ENCODE measurements around the gene TMA16.

DNA sequence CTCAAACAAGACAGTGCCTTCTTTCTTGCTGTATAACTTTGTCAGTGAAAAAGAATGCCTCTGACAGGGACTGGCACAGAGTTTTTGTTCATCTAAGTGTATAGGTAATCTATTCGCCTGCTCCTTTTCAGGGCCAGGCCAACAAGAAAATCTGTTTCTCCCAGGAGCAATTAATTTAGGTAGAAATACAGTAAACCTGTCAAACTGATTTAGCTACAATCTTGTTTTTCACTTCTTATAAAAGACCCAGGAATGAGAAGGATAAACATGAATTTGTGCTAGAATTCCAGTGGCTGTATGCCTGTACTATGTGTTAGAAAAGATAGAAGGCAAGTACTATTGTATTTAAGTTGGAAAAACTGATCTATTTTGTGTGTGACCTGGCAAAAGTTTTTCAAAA lies 6.1 kb downstream of the TMA16 start:
- TF ChIP-seq, protein P1, sequence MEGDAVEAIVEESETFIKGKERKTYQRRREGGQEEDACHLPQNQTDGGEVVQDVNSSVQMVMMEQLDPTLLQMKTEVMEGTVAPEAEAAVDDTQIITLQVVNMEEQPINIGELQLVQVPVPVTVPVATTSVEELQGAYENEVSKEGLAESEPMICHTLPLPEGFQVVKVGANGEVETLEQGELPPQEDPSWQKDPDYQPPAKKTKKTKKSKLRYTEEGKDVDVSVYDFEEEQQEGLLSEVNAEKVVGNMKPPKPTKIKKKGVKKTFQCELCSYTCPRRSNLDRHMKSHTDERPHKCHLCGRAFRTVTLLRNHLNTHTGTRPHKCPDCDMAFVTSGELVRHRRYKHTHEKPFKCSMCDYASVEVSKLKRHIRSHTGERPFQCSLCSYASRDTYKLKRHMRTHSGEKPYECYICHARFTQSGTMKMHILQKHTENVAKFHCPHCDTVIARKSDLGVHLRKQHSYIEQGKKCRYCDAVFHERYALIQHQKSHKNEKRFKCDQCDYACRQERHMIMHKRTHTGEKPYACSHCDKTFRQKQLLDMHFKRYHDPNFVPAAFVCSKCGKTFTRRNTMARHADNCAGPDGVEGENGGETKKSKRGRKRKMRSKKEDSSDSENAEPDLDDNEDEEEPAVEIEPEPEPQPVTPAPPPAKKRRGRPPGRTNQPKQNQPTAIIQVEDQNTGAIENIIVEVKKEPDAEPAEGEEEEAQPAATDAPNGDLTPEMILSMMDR (IDR thresholded peaks at IDR 0.05) = no peak
- TF ChIP-seq POLR2A (IDR thresholded peaks at IDR 0.05) = no peak

All from heart left ventricle (tissue), 13 donors.